ENCODE measurements around the gene ITGA6. TPM values are rescaled to one million over a fixed set of nuclear protein-coding genes. Genes with fewer than 3 reads are reported as not detected.

ITGA6 gene
- total and polyA plus RNA-seq, 2 donors (not counting 1 experiment from before 2014, with no cell fraction given) = 6.4 to 19.8 TPM

DNA sequence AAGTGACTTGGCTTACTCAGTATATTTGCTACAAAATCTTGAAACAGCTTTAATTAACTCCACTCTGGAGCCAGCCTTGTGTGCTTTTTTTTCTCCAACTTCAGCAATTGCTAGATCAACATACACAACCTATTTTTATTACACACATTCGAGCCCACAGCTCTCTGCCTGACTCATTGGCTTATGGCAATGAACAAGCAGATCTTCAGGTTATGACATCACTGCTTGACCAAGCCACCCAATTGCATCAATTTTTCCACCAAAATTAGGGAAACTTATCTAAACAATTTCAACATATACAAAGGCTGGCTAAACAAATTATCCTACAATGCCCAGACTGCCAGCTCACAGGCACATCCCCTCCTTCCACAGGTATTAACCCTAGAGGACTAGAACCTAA lies 88.9 kb downstream of the ITGA6 start:
- no peaks in the 10 kb centered on the region for H4K20me1 ChIP-seq (ENCODE audit: control insufficient read depth, extremely low read depth, insufficient read depth, low read length)
- TF ChIP-seq, protein P1, sequence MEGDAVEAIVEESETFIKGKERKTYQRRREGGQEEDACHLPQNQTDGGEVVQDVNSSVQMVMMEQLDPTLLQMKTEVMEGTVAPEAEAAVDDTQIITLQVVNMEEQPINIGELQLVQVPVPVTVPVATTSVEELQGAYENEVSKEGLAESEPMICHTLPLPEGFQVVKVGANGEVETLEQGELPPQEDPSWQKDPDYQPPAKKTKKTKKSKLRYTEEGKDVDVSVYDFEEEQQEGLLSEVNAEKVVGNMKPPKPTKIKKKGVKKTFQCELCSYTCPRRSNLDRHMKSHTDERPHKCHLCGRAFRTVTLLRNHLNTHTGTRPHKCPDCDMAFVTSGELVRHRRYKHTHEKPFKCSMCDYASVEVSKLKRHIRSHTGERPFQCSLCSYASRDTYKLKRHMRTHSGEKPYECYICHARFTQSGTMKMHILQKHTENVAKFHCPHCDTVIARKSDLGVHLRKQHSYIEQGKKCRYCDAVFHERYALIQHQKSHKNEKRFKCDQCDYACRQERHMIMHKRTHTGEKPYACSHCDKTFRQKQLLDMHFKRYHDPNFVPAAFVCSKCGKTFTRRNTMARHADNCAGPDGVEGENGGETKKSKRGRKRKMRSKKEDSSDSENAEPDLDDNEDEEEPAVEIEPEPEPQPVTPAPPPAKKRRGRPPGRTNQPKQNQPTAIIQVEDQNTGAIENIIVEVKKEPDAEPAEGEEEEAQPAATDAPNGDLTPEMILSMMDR (conservative IDR thresholded peaks at IDR 0.05 in 1 of 2, IDR thresholded peaks at IDR 0.05 in 1 of 2; ENCODE audit: low read depth in 1 of 2, low read length in 2 of 2) = no peak
- no peak for TF ChIP-seq EZH2 (IDR thresholded peaks at IDR 0.05; ENCODE audit: low read length, missing control alignments)
- H3K27ac ChIP-seq (ENCODE audit: insufficient read depth, low read length) = no peak overlapping the region
- no peak overlapping the region for H3K4me3 ChIP-seq (replicated peaks in 1 of 4; ENCODE audit: control extremely low read depth in 1 of 4, insufficient read depth in 1 of 4, low read depth in 3 of 4, low read length in 4 of 4)
- H3K27me3 ChIP-seq (ENCODE audit: control insufficient read depth, insufficient read depth, low read length) = no peaks in the 10 kb centered on the region
- no peak overlapping the region for H3K9ac ChIP-seq (ENCODE audit: insufficient read depth, low read length)
- H3K79me2 ChIP-seq (ENCODE audit: control insufficient read depth, insufficient read depth, low read length) = no peaks in the 10 kb centered on the region
- no peak overlapping the region for H2AFZ ChIP-seq (ENCODE audit: low read length)
- no peaks in the 10 kb centered on the region for H3K36me3 ChIP-seq (ENCODE audit: control insufficient read depth, insufficient read depth, low read length)
- no peaks in the 10 kb centered on the region for H3K9me3 ChIP-seq (ENCODE audit: control insufficient read depth, insufficient read depth, low read depth, low read length)
- H3K4me2 ChIP-seq (ENCODE audit: extremely low read depth, insufficient read depth, low read length) = no peak overlapping the region
- peak; percentile 57 to 81 for DNase-seq (ENCODE audit: low read depth in 2 of 2)
- no peaks in the 10 kb centered on the region for H3K4me1 ChIP-seq (ENCODE audit: control insufficient read depth, extremely low read depth, insufficient read depth, low read length)

DNA sequence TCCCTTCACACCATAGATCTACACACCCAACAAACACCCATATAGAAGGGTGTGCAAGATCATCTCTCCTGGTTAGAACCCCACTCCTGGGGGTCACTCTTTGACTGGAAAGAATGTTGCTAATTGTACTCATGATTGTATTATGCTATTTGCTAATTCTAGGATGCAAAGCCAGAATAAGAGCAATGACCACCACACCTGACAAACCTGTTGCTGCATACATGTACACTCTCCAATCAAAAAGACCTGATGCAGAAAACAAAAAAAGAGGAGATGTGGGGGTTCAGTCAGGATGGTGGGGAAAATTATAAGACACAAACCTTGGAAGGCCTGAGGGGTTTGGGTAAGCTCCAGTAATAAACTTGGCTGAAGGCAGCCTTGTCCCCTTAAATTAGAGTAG lies 91.6 kb downstream of the ITGA6 start:
- TF ChIP-seq, protein P1 (conservative IDR thresholded peaks at IDR 0.05 in 1 of 2, IDR thresholded peaks at IDR 0.05 in 1 of 2; ENCODE audit: low read depth in 1 of 2, low read length in 2 of 2) = no peak
- no peak for TF ChIP-seq EZH2 (IDR thresholded peaks at IDR 0.05; ENCODE audit: low read length, missing control alignments)
- no peak overlapping the region for H3K4me2 ChIP-seq (ENCODE audit: extremely low read depth, insufficient read depth, low read length)
- no peaks in the 10 kb centered on the region for H3K9me3 ChIP-seq (ENCODE audit: control insufficient read depth, insufficient read depth, low read depth, low read length)
- no peaks in the 10 kb centered on the region for H4K20me1 ChIP-seq (ENCODE audit: control insufficient read depth, extremely low read depth, insufficient read depth, low read length)
- no peak overlapping the region for H2AFZ ChIP-seq (ENCODE audit: low read length)
- no peak overlapping the region for H3K4me3 ChIP-seq (replicated peaks in 1 of 4; ENCODE audit: control extremely low read depth in 1 of 4, insufficient read depth in 1 of 4, low read depth in 3 of 4, low read length in 4 of 4)
- no peaks in the 10 kb centered on the region for H3K4me1 ChIP-seq (ENCODE audit: control insufficient read depth, extremely low read depth, insufficient read depth, low read length)
- no peaks in the 10 kb centered on the region for H3K79me2 ChIP-seq (ENCODE audit: control insufficient read depth, insufficient read depth, low read length)
- H3K27ac ChIP-seq (ENCODE audit: insufficient read depth, low read length) = no peak overlapping the region
- DNase-seq (ENCODE audit: low read depth in 2 of 2) = no peak
- H3K27me3 ChIP-seq (ENCODE audit: control insufficient read depth, insufficient read depth, low read length) = no peaks in the 10 kb centered on the region
- no peak overlapping the region for H3K9ac ChIP-seq (ENCODE audit: insufficient read depth, low read length)
- H3K36me3 ChIP-seq (ENCODE audit: control insufficient read depth, insufficient read depth, low read length) = no peaks in the 10 kb centered on the region

DNA sequence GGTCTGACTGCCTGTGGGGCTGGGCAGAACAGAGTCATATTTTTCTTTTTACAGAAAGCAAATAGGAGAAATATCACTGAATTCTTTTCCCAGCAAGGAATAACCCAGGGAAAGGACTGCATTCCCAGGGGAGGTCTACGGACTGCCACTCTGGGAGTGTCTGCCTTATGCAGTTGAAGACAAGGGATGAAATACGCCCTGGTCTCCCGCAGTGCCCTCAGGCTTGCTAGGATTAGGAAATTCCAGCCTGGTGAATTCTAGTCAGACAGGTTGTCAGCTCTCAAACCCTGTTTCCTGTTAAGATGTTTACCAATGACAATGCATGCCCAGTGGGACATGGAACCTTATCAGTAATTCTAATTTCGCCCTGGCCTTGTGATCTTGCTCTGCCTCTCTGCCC lies 98.2 kb downstream of the ITGA6 start:
- no peaks in the 10 kb centered on the region for H3K4me1 ChIP-seq (ENCODE audit: control insufficient read depth, extremely low read depth, insufficient read depth, low read length)
- no peak overlapping the region for H3K27ac ChIP-seq (ENCODE audit: insufficient read depth, low read length)
- no peak overlapping the region for H3K4me2 ChIP-seq (ENCODE audit: extremely low read depth, insufficient read depth, low read length)
- H3K36me3 ChIP-seq (ENCODE audit: control insufficient read depth, insufficient read depth, low read length) = no peaks in the 10 kb centered on the region
- no peak overlapping the region for H3K4me3 ChIP-seq (replicated peaks in 1 of 4; ENCODE audit: control extremely low read depth in 1 of 4, insufficient read depth in 1 of 4, low read depth in 3 of 4, low read length in 4 of 4)
- no peak for DNase-seq (ENCODE audit: low read depth in 2 of 2)
- no peak overlapping the region for H2AFZ ChIP-seq (ENCODE audit: low read length)
- no peaks in the 10 kb centered on the region for H3K79me2 ChIP-seq (ENCODE audit: control insufficient read depth, insufficient read depth, low read length)
- H4K20me1 ChIP-seq (ENCODE audit: control insufficient read depth, extremely low read depth, insufficient read depth, low read length) = no peaks in the 10 kb centered on the region
- no peaks in the 10 kb centered on the region for H3K27me3 ChIP-seq (ENCODE audit: control insufficient read depth, insufficient read depth, low read length)
- H3K9me3 ChIP-seq (ENCODE audit: control insufficient read depth, insufficient read depth, low read depth, low read length) = no peaks in the 10 kb centered on the region
- TF ChIP-seq, protein P1 (conservative IDR thresholded peaks at IDR 0.05 in 1 of 2, IDR thresholded peaks at IDR 0.05 in 1 of 2; ENCODE audit: low read depth in 1 of 2, low read length in 2 of 2) = no peak
- H3K9ac ChIP-seq (ENCODE audit: insufficient read depth, low read length) = no peak overlapping the region

Data from fibroblast of lung (primary cell).